ENCODE measurements around the gene SLC1A3.

The SLC1A3 gene

GRCh38 chr5:36708996-36709395 is 102.6 kb downstream of the SLC1A3 start:
- DNase-seq (ENCODE audit: insufficient read length, low spot score) (no peak), FAIRE-seq (no peak)

GRCh38 chr5:36710039-36710438 is 103.6 kb downstream of the SLC1A3 start:
- FAIRE-seq: no peak
- no peak for DNase-seq (ENCODE audit: insufficient read length, low spot score)

GRCh38 chr5:36712706-36713105 is 106.3 kb downstream of the SLC1A3 start:
- DNase-seq (ENCODE audit: insufficient read length, low spot score) (no peak), FAIRE-seq (no peak)

GRCh38 chr5:36713541-36713940 is 107.1 kb downstream of the SLC1A3 start:
- FAIRE-seq (no peak), DNase-seq (ENCODE audit: insufficient read length, low spot score) (no peak)

GRCh38 chr5:36717131-36717695 is 110.8 kb downstream of the SLC1A3 start:
- DNase-seq (ENCODE audit: insufficient read length, low spot score) (no peak), FAIRE-seq (no peak)

GRCh38 chr5:36719282-36719681 is 112.9 kb downstream of the SLC1A3 start:
- FAIRE-seq (no peak), DNase-seq (ENCODE audit: insufficient read length, low spot score) (no peak)

- FAIRE-seq: peak; percentile 91
- DNase-seq (ENCODE audit: insufficient read length, low spot score): no peak
Observed at GRCh38 chr5:36720688-36721087, 114.3 kb downstream of the SLC1A3 start.

GRCh38 chr5:36721664-36722235 is 115.3 kb downstream of the SLC1A3 start:
- FAIRE-seq: peak; percentile 35
- no peak for DNase-seq (ENCODE audit: insufficient read length, low spot score)

GRCh38 chr5:36722900-36723299 is 116.5 kb downstream of the SLC1A3 start:
- FAIRE-seq (peak; percentile 83), DNase-seq (ENCODE audit: insufficient read length, low spot score) (no peak)

- no peak for FAIRE-seq
- peak; percentile 13 for DNase-seq (ENCODE audit: insufficient read length, low spot score)
Observed at GRCh38 chr5:36723912-36724311, 117.5 kb downstream of the SLC1A3 start.

- FAIRE-seq (peak; percentile 100), DNase-seq (ENCODE audit: insufficient read length, low spot score) (peak; percentile 66)
Observed at GRCh38 chr5:36724467-36725332, 118.3 kb downstream of the SLC1A3 start.

GRCh38 chr5:36726317-36726716 is 119.9 kb downstream of the SLC1A3 start:
- FAIRE-seq (no peak), DNase-seq (ENCODE audit: insufficient read length, low spot score) (no peak)

- DNase-seq (ENCODE audit: insufficient read length, low spot score) (no peak), FAIRE-seq (no peak)
Observed at GRCh38 chr5:36726767-36727166, 120.4 kb downstream of the SLC1A3 start.

- FAIRE-seq: peak; percentile 82
- peak; percentile 36 for DNase-seq (ENCODE audit: insufficient read length, low spot score)
Observed at GRCh38 chr5:36728697-36729543, 122.5 kb downstream of the SLC1A3 start.

- DNase-seq (ENCODE audit: insufficient read length, low spot score) (no peak), FAIRE-seq (no peak)
Observed at GRCh38 chr5:36730537-36731216, 124.3 kb downstream of the SLC1A3 start.

- DNase-seq (ENCODE audit: insufficient read length, low spot score) (no peak), FAIRE-seq (no peak)
Observed at GRCh38 chr5:36733183-36733582, 126.8 kb downstream of the SLC1A3 start.

- DNase-seq (ENCODE audit: insufficient read length, low spot score) (no peak), FAIRE-seq (no peak)
Observed at GRCh38 chr5:36734422-36734821, 128.0 kb downstream of the SLC1A3 start.

GRCh38 chr5:36735891-36736290 is 129.5 kb downstream of the SLC1A3 start:
- DNase-seq (ENCODE audit: insufficient read length, low spot score) (no peak), FAIRE-seq (no peak)

All from GM19239 (cell line).